ENCODE data around the gene SNX8. TPM values are rescaled to one million over a fixed set of nuclear protein-coding genes. Genes with fewer than 3 reads are reported as not detected.

Gene SNX8
- total and polyA plus RNA-seq, 2 of the 13 experiments (the other 11 are each of a cell fraction or from before 2014, with no cell fraction given): 20.6 to 45.2 TPM

DNA sequence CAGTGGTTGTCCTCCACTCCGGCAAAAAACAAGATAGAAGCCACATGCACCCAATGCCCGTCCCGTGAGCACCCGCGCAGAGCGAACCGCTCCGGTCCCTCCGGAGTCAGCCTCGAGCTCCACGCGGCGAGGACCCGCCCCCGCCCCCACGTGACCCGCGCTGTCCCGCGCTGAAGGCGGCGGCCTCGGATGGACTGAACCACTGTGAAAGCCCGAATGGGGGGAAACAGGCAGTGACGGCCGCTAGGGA is 39.6 kb upstream of the SNX8 start (continued):
- TF ChIP-seq KIAA2018 (CRISPR knock-in tag; IDR thresholded peaks at IDR 0.05; ENCODE audit: borderline replicate concordance) (no peak), TOE1 (CRISPR knock-in tag; IDR thresholded peaks at IDR 0.05) (peak; percentile 91), PHF8 (CRISPR knock-in tag; IDR thresholded peaks at IDR 0.05) (peak; percentile 77), GFI1 (CRISPR knock-in tag; IDR thresholded peaks at IDR 0.05; ENCODE audit: borderline replicate concordance) (no peak), BCL3 (CRISPR knock-in tag; IDR thresholded peaks at IDR 0.05) (peak; percentile 86), RAD51 (IDR thresholded peaks at IDR 0.05; ENCODE audit: borderline replicate concordance) (peak; percentile 88), FOXP4 (CRISPR knock-in tag; IDR thresholded peaks at IDR 0.05) (peak; percentile 47; the same call in 1 of the 2 replicates), ZNF703 (CRISPR knock-in tag; IDR thresholded peaks at IDR 0.05; ENCODE audit: borderline replicate concordance) (no peak), RAD21 (CRISPR knock-in tag; IDR thresholded peaks at IDR 0.05) (peak; percentile 9; the same call in 1 of the 2 replicates), ZKSCAN5 (CRISPR knock-in tag; IDR thresholded peaks at IDR 0.05) (0 out of 2 replicates have a peak, but pooled peaks have one; percentile 31), USF2 (IDR thresholded peaks at IDR 0.05; ENCODE audit: low read depth, low read length) (peak; percentile 94), USF2 (CRISPR knock-in tag; IDR thresholded peaks at IDR 0.05; ENCODE audit: borderline replicate concordance) (peak; percentile 99; the same call in 1 of the 2 replicates), CBX2 (IDR thresholded peaks at IDR 0.05; ENCODE audit: low read depth, low read length) (no peak), CBX2 (CRISPR knock-in tag; IDR thresholded peaks at IDR 0.05; ENCODE audit: low read depth) (no peak), RXRB (CRISPR knock-in tag; IDR thresholded peaks at IDR 0.05; ENCODE audit: borderline replicate concordance) (no peak; the same call in 1 of the 2 replicates), GPN1 (CRISPR knock-in tag; IDR thresholded peaks at IDR 0.05; ENCODE audit: borderline replicate concordance) (no peak), ZFP36 (IDR thresholded peaks at IDR 0.05; ENCODE audit: borderline replicate concordance, low read depth, low read length, partially characterized antibody) (no peak), PAWR (CRISPR knock-in tag; IDR thresholded peaks at IDR 0.05; ENCODE audit: borderline replicate concordance) (no peak)

All from HepG2 (cell line).